Common myeloid progenitor, CD34-positive (primary cell): Measurements from ENCODE around the gene ECI1.

Experiments used
- CTCF ChIA-PET: fragments of 350-600 bp; sonication (Branson Sonifier 250); formaldehyde crosslinking; loops from one replicate; lab custom pipeline; 2021; ENCODE audit warnings: antibody characterized with exemption; lab: Charles Lee
- POLR2A ChIA-PET: fragments of 350-600 bp; sonication (Branson Sonifier 250); formaldehyde crosslinking; loops from one replicate; lab custom pipeline; 2021; ENCODE audit warnings: antibody characterized with exemption; lab: Charles Lee
- DNase-seq, 3 donors: peaks; one replicate each; pipeline versions ENCODE4 v3.0.0 to v3.0.0-alpha.2; 2013
- H3K27ac ChIP-seq, 2 experiments: 1 replicate in 1 of 2; 2 replicates in 1 of 2; pipeline ENCODE4 v1.7.0; 2013; ENCODE audit warnings: inconsistent platforms in 2 of 2, low read length in 2 of 2, mild to moderate bottlenecking in 2 of 2, low read depth in 1 of 2, moderate library complexity in 1 of 2; ENCODE audit not compliant: severe bottlenecking in 2 of 2, insufficient read depth in 1 of 2, poor library complexity in 1 of 2
- H3K27me3 ChIP-seq, 5 experiments: replicated peaks in 2 of 5; 1 replicate in 3 of 5; 2 replicates in 2 of 5; pipeline versions ENCODE4 v1.6.1 to v1.7.0; 2013; ENCODE audit warnings: low read length in 4 of 5, mild to moderate bottlenecking in 2 of 5, moderate library complexity in 2 of 5, inconsistent platforms in 1 of 5; ENCODE audit not compliant: insufficient read depth in 5 of 5, control insufficient read depth in 4 of 5
- H3K36me3 ChIP-seq, 4 experiments: 1 replicate in 2 of 4; 2 replicates in 2 of 4; pipeline versions ENCODE4 v1.6.1 to v1.7.0; 2013; ENCODE audit warnings: low read length in 3 of 4, control low read depth in 1 of 4, mild to moderate bottlenecking in 1 of 4; ENCODE audit not compliant: control insufficient read depth in 4 of 4, insufficient read depth in 4 of 4
- H3K4me1 ChIP-seq, 4 experiments: 1 replicate in 3 of 4; 2 replicates in 1 of 4; pipeline versions ENCODE4 v1.6.1 to v1.7.1; 2013; ENCODE audit warnings: low read length in 3 of 4, mild to moderate bottlenecking in 3 of 4, control low read depth in 1 of 4, inconsistent platforms in 1 of 4, moderate library complexity in 1 of 4; ENCODE audit not compliant: control insufficient read depth in 4 of 4, insufficient read depth in 4 of 4; ENCODE audit errors: control extremely low read depth in 1 of 4
- H3K4me3 ChIP-seq, 7 experiments: 1 replicate in 4 of 7; 2 replicates in 3 of 7; pipeline versions ENCODE4 v1.5.1 to v1.7.0; 2013; ENCODE audit warnings: mild to moderate bottlenecking in 7 of 7, low read length in 6 of 7, moderate library complexity in 6 of 7, inconsistent platforms in 2 of 7, low read depth in 2 of 7, control low read depth in 1 of 7; ENCODE audit not compliant: insufficient read depth in 4 of 7, control insufficient read depth in 1 of 7; ENCODE audit errors: extremely low read depth in 1 of 7
- H3K9me3 ChIP-seq, 5 experiments: 1 replicate in 4 of 5; 2 replicates in 1 of 5; pipeline versions ENCODE4 v1.6.1 to v1.7.1; 2013; ENCODE audit warnings: low read length in 4 of 5, mild to moderate bottlenecking in 2 of 5, inconsistent platforms in 1 of 5, low read depth in 1 of 5, moderate library complexity in 1 of 5; ENCODE audit not compliant: control insufficient read depth in 4 of 5, insufficient read depth in 2 of 5; ENCODE audit errors: control extremely low read depth in 1 of 5
- WGBS: methylation state at CpG from one replicate; pipeline ENCODE4 v1.1.5; 2013; ENCODE audit not compliant: insufficient coverage; 5-methylcytosine and 5-hydroxymethylcytosine counted together

ECI1 gene

GRCh38 chr16:2237493-2238149, 13.8 kb downstream of the ECI1 start:
- WGBS, result 17% methylated on average over 54 of the region's 65 CpGs
- H3K9me3 ChIP-seq, result no peaks in the 10 kb centered on the region
- peaks cover 4 to 42% (median 22%) of the 10 kb centered on the region in 4 experiments for H3K36me3 ChIP-seq
- DNase-seq, result no peak
- peaks cover 0 to 43% (median 12%) of the 10 kb centered on the region in 5 experiments for H3K27me3 ChIP-seq
- ChIA-PET POLR2A (interaction anchor here (0.8 to 1.1 kb wide), 2 partner anchors 250 to 1603 kb away, joined by 3 to 4 read pairs; no protein-coding TSS in a partner anchor), CTCF (interaction anchor here (1.5 to 1.8 kb wide), 2 partner anchors 12 to 14 kb away, joined by 7 to 8 read pairs; partner anchors contain the start of gene ECI1)
- H3K4me1 ChIP-seq, result peaks cover 0 to 18% (median 8%) of the 10 kb centered on the region in 4 experiments
- H3K4me3 ChIP-seq, result peak overlapping the region in 1 of 7 experiments; percentile 23
- H3K27ac ChIP-seq, result no peak overlapping the region

GRCh38 chr16:2237102-2237482, 14.3 kb downstream of the ECI1 start:
- no peak overlapping the region for H3K27ac ChIP-seq
- H3K4me3 ChIP-seq, result peak overlapping the region in 3 of 7 experiments; percentile 40 to 48 (median 45)
- no peak for DNase-seq
- WGBS, result 8% methylated on average over 37 of the region's 40 CpGs
- H3K27me3 ChIP-seq, result peaks cover 0 to 43% (median 12%) of the 10 kb centered on the region in 5 experiments
- H3K9me3 ChIP-seq, result no peaks in the 10 kb centered on the region
- CTCF ChIA-PET, result no interaction called here
- POLR2A ChIA-PET, result no interaction called here
- peaks cover 4 to 42% (median 23%) of the 10 kb centered on the region in 4 experiments for H3K36me3 ChIP-seq
- peaks cover 0 to 18% (median 8%) of the 10 kb centered on the region in 4 experiments for H3K4me1 ChIP-seq

GRCh38 chr16:2236337-2237101, 14.9 kb downstream of the ECI1 start, which contains the start of gene DNASE1L2:
Gene DNASE1L2, plus strand, starts transcription at chr16:2236444. Its CDS starts 373 bp downstream, at chr16:2236817.
- Histone ChIP-seq H3K27ac (no peak within 1 kb of the TSS), H3K9me3 (no peaks in the 10 kb centered on the region), H3K4me1 (peaks cover 0 to 18% (median 8%) of the 10 kb centered on the region in 4 experiments), H3K36me3 (peaks cover 6 to 46% (median 28%) of the 10 kb centered on the region in 4 experiments), H3K27me3 (peaks cover 0 to 43% (median 12%) of the 10 kb centered on the region in 5 experiments), H3K4me3 (peak within 1 kb of the TSS in 4 of 7 experiments; percentile 23 to 48 (median 42))
- WGBS, result 8% methylated on average over 58 of the region's 64 CpGs
- no peak for DNase-seq
- CTCF ChIA-PET, result interaction anchor here (1.5 to 1.7 kb wide), 2 partner anchors 11 to 16 kb away, joined by 4 to 7 read pairs; no protein-coding TSS in a partner anchor
- POLR2A ChIA-PET, result interaction anchor here (0.8 to 1.4 kb wide), 2 partner anchors 13 to 15 kb away, joined by 3 read pairs; partner anchors contain the start of genes E4F1 and ECI1

GRCh38 chr16:2235695-2236336, 15.6 kb downstream of the ECI1 start:
- peaks cover 6 to 53% (median 31%) of the 10 kb centered on the region in 4 experiments for H3K36me3 ChIP-seq
- POLR2A ChIA-PET, result interaction anchor here (0.8 to 1.4 kb wide), 2 partner anchors 12 to 16 kb away, joined by 3 read pairs; partner anchors contain the start of genes E4F1 and ECI1
- no peaks in the 10 kb centered on the region for H3K9me3 ChIP-seq
- WGBS, result 95% methylated on average over 13 of the region's 19 CpGs
- H3K4me3 ChIP-seq, result no peak overlapping the region
- H3K27ac ChIP-seq, result no peak overlapping the region
- peaks cover 0 to 18% (median 8%) of the 10 kb centered on the region in 4 experiments for H3K4me1 ChIP-seq
- no peak for DNase-seq
- H3K27me3 ChIP-seq, result peaks cover 0 to 43% (median 12%) of the 10 kb centered on the region in 5 experiments
- CTCF ChIA-PET, result interaction anchor here (1.5 to 1.7 kb wide), 2 partner anchors 10 to 16 kb away, joined by 4 to 7 read pairs; no protein-coding TSS in a partner anchor

- CTCF ChIA-PET, result interaction anchor here (1.5 to 1.7 kb wide), 2 partner anchors 10 to 17 kb away, joined by 4 to 7 read pairs; no protein-coding TSS in a partner anchor
- H3K27ac ChIP-seq, result no peak overlapping the region
- H3K36me3 ChIP-seq, result peaks cover 9 to 59% (median 34%) of the 10 kb centered on the region in 4 experiments
- H3K4me1 ChIP-seq, result peaks cover 0 to 18% (median 8%) of the 10 kb centered on the region in 4 experiments
- no peaks in the 10 kb centered on the region for H3K9me3 ChIP-seq
- POLR2A ChIA-PET, result interaction anchor here (1.4 kb wide), 1 partner anchor 16 kb away, joined by 3 read pairs; the partner anchor contains the start of gene ECI1
- H3K27me3 ChIP-seq, result peaks cover 0 to 43% (median 12%) of the 10 kb centered on the region in 5 experiments
- DNase-seq, result no peak
- no peak overlapping the region for H3K4me3 ChIP-seq
- 94% methylated on average over 28 of the region's 28 CpGs for WGBS
Measured at GRCh38 chr16:2235234-2235651, 16.1 kb downstream of the ECI1 start.

GRCh38 chr16:2234813-2235170, 16.6 kb downstream of the ECI1 start:
- H3K27ac ChIP-seq, result no peak overlapping the region
- H3K4me1 ChIP-seq, result peaks cover 0 to 18% (median 8%) of the 10 kb centered on the region in 4 experiments
- H3K27me3 ChIP-seq, result peaks cover 0 to 43% (median 12%) of the 10 kb centered on the region in 5 experiments
- POLR2A ChIA-PET, result no interaction called here
- no peak overlapping the region for H3K4me3 ChIP-seq
- CTCF ChIA-PET, result interaction anchor here (1.5 kb wide), 1 partner anchor 17 kb away, joined by 4 read pairs; no protein-coding TSS in a partner anchor
- no peak for DNase-seq
- peaks cover 9 to 63% (median 38%) of the 10 kb centered on the region in 4 experiments for H3K36me3 ChIP-seq
- no peaks in the 10 kb centered on the region for H3K9me3 ChIP-seq
- WGBS, result 97% methylated on average over 16 of the region's 18 CpGs
